22Rv1 (cell line): ENCODE results near the gene DCTD.

ENCODE experiments used
- CTCF ChIP-seq: fragments of 450-650 bp; IDR thresholded peaks from 2 replicates; pipeline ENCODE4 v1.5.1; 2017; ENCODE audit warnings: mild to moderate bottlenecking
- ZFX ChIP-seq: fragments of 450-650 bp; IDR thresholded peaks from 2 replicates; pipeline ENCODE4 v1.6.1; 2017; ENCODE audit warnings: antibody characterized with exemption, borderline replicate concordance

- TF ChIP-seq CTCF (no peak), ZFX (no peak)
Measured at GRCh38 chr4:182853731-182854330, 63.4 kb downstream of the DCTD start.
